Tibial nerve (tissue), 4 donors: Measurements from ENCODE around the gene OSBPL6. TPM values are rescaled to one million over a fixed set of nuclear protein-coding genes. Genes with fewer than 3 reads are reported as not detected.
"Not testable (repeated sequence)": the region's sequence is repeated elsewhere in the genome, so short reads cannot be mapped to it uniquely, and the experiment has no call there.

ENCODE experiments used
- DNase-seq, 2 donors: peaks; one replicate each; pipeline ENCODE4 v3.0.0-alpha.2; 2019; ENCODE audit warnings: low spot score in 2 of 2
- H3K27ac ChIP-seq, 4 donors: fragments of 200-600 bp; sonication (generic) in 3 of 4; one replicate each; pipeline ENCODE4 v1.5.1; 2017 to 2019; ENCODE audit warnings: mild to moderate bottlenecking in 1 of 4
- H3K27me3 ChIP-seq, 2 donors: fragments of 200-600 bp; sonication (generic) in 1 of 2; one replicate each; pipeline versions ENCODE4 v1.5.1 to v1.6.0; 2017 to 2019
- H3K36me3 ChIP-seq, 3 donors: fragments of 200-600 bp; sonication (generic); one replicate each; pipeline ENCODE4 v1.5.1; 2018 to 2019
- H3K4me1 ChIP-seq, 4 donors: fragments of 200-600 bp; sonication (generic) in 3 of 4; one replicate each; pipeline ENCODE4 v1.5.1; 2017 to 2019
- H3K4me3 ChIP-seq, 4 donors: fragments of 200-600 bp; sonication (generic) in 3 of 4; one replicate each; pipeline ENCODE4 v1.5.1; 2017 to 2019; ENCODE audit warnings: mild to moderate bottlenecking in 1 of 4, moderate library complexity in 1 of 4
- H3K9me3 ChIP-seq, 4 donors: fragments of 200-600 bp; sonication (generic) in 3 of 4; one replicate each; pipeline ENCODE4 v1.5.1; 2017 to 2019
- EP300 ChIP-seq, 2 donors: sonication (generic); formaldehyde crosslinking; IDR thresholded peaks; one replicate each; pipeline ENCODE4 v1.6.1; 2017; ENCODE audit warnings: antibody characterized with exemption in 2 of 2, mild to moderate bottlenecking in 1 of 2
- POLR2A ChIP-seq, 2 donors: fragments of 450-650 bp; IDR thresholded peaks; one replicate each; pipeline ENCODE4 v1.6.1; 2017; ENCODE audit warnings: antibody characterized with exemption in 2 of 2, mild to moderate bottlenecking in 2 of 2, moderate library complexity in 2 of 2
- WGBS, 2 donors: methylation state at CpG; one replicate each; pipeline ENCODE4 v1.1.5; 2018; 5-methylcytosine and 5-hydroxymethylcytosine counted together
- total RNA-seq, 4 donors: library from RNA; depleted of rRNA; stranded (reverse); fragments of >200 nt; gene quantifications; one replicate each; pipeline ENCODE4 v1.1.0, GENCODE V29; 2016
- TF ChIP-seq, protein P1 (sequence below), 5 experiments: fragments of 200-600 bp in 3 of 5; fragments of 450-650 bp in 2 of 5; sonication (generic) in 3 of 5; IDR thresholded peaks; one replicate each; pipeline ENCODE4 v1.5.1; 2016 to 2019; ENCODE audit warnings: antibody characterized with exemption in 5 of 5, mild to moderate bottlenecking in 3 of 5, moderate library complexity in 2 of 5

Gene OSBPL6
- total RNA-seq, 4 donors from 2014 or later, result 0.66 to 3.1 (median 1.6) TPM

DNA sequence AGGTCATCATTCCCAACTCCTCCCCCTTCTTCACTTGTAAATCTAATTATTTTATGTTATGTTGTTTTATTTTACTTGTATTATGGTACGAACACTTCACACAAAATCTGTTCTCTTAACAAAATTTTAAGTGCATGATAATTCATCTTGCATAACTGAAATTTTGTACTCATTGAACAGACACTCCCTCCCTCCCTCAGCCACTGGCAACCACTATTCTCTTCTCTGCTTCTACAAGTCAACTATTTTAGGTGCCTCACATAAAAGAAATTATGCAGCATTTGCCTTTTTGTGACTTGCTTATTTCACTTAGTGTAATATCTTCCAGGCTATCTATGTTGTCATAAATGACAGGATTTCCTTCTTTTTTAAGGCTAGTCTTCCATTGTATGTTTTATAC, 30.4 kb upstream of the OSBPL6 start:
- H3K36me3 ChIP-seq, result no peaks in the 10 kb centered on the region
- peaks cover 0 to 7% (median 0%) of the 10 kb centered on the region in 4 donors for H3K4me1 ChIP-seq
- TF ChIP-seq EP300 (IDR thresholded peaks at IDR 0.05) (no peak), POLR2A (IDR thresholded peaks at IDR 0.05) (no peak)
- TF ChIP-seq, protein P1, sequence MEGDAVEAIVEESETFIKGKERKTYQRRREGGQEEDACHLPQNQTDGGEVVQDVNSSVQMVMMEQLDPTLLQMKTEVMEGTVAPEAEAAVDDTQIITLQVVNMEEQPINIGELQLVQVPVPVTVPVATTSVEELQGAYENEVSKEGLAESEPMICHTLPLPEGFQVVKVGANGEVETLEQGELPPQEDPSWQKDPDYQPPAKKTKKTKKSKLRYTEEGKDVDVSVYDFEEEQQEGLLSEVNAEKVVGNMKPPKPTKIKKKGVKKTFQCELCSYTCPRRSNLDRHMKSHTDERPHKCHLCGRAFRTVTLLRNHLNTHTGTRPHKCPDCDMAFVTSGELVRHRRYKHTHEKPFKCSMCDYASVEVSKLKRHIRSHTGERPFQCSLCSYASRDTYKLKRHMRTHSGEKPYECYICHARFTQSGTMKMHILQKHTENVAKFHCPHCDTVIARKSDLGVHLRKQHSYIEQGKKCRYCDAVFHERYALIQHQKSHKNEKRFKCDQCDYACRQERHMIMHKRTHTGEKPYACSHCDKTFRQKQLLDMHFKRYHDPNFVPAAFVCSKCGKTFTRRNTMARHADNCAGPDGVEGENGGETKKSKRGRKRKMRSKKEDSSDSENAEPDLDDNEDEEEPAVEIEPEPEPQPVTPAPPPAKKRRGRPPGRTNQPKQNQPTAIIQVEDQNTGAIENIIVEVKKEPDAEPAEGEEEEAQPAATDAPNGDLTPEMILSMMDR (IDR thresholded peaks at IDR 0.05), result no peak
- 0 to 93% methylated on average over 1 of the region's 1 CpG for WGBS, 2 donors
- no peak overlapping the region for H3K27ac ChIP-seq
- no peaks in the 10 kb centered on the region for H3K9me3 ChIP-seq
- DNase-seq, result no peak
- H3K27me3 ChIP-seq, result no peaks in the 10 kb centered on the region
- H3K4me3 ChIP-seq, result no peak overlapping the region

DNA sequence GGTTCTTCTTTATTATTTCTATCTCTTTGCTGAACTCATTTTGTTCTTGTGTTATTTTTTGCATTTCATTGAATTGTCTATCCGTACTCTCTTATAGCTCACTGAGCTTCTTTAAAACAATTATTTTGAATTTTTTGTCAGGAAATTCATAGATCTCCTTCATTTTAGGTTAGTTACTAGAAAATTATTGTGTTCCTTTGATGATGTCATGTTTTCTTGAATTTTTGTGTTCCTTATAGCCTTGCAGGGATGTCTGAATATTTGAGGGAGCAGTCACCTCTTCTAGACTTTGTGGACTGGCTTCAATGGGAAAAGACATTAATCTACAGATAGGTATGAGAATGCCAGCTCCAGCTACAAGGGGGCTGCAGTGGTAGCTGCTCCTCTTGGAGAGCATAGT, 20.7 kb upstream of the OSBPL6 start:
- H3K27ac ChIP-seq, result no peak overlapping the region
- no peak for TF ChIP-seq POLR2A (IDR thresholded peaks at IDR 0.05)
- TF ChIP-seq EP300 (IDR thresholded peaks at IDR 0.05), result no peak
- TF ChIP-seq, protein P1 (IDR thresholded peaks at IDR 0.05), result no peak
- no peak for DNase-seq
- WGBS, 2 donors, result 96 to 97% methylated on average over 1 of the region's 1 CpG
- H3K9me3 ChIP-seq, result peaks cover 0 to 4% (median 0%) of the 10 kb centered on the region in 4 donors
- no peaks in the 10 kb centered on the region for H3K27me3 ChIP-seq
- H3K4me1 ChIP-seq, result no peaks in the 10 kb centered on the region
- H3K36me3 ChIP-seq, result no peaks in the 10 kb centered on the region
- no peak overlapping the region for H3K4me3 ChIP-seq

DNA sequence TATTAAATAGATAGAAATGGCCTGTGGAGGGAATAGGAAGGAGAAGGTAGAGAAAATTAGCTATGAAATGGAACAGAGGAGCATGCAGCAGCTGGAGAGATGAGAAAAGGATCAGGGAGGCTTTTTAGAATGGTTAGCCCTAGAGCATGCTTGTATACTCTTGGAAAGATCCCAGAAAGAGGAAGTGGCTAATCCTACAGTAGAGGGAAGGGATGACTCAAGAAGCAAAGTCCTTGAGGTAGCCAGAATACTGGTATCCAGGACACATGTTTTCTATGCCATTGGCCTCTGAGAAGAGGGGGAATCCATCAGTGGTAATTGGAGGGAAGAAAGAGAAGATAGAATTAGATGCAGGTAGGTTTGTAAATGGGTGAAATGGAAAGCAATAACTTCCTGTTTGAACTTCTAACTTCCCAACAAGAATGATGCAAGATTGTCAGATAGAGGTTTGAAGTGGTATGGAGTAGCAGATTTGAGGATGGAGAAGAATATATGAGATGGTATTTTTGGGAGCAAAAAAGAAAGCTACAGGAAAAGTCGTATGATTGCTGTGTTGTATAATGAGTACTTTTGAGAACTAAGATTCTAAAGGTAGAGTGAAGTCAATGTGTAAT, 17.1 kb upstream of the OSBPL6 start:
- H3K27ac ChIP-seq, result no peak overlapping the region
- H3K4me1 ChIP-seq, result no peaks in the 10 kb centered on the region
- peaks cover 0 to 4% (median 0%) of the 10 kb centered on the region in 4 donors for H3K9me3 ChIP-seq
- TF ChIP-seq, protein P1 (IDR thresholded peaks at IDR 0.05), result no peak
- TF ChIP-seq EP300 (IDR thresholded peaks at IDR 0.05) (no peak), POLR2A (IDR thresholded peaks at IDR 0.05) (no peak)
- WGBS, 2 donors, result 77 to 78% methylated on average over 1 of the region's 1 CpG
- no peak for DNase-seq
- no peak overlapping the region for H3K4me3 ChIP-seq
- H3K27me3 ChIP-seq, result no peaks in the 10 kb centered on the region
- H3K36me3 ChIP-seq, result no peaks in the 10 kb centered on the region

DNA sequence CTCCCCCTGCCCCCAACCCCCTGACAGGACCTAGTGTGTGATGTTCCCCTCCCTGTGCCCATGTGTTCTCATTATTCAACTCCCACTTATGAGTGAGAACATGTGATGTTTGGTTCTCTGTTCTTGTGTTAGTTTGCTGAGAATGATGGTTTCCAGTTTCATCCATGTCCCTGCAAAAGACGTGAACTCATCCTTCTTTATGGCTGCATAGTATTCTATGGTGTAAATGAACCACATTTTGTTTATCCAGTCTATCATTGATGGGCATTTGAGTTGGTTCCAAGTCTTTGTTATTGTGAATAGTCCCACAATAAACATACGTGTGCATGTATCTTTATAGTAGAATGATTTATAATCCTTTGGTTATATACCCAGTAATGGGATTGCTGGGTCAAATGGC, 13.7 kb upstream of the OSBPL6 start:
- not testable (repeated sequence) for H3K27me3 ChIP-seq, DNase-seq, H3K27ac ChIP-seq, H3K4me3 ChIP-seq, H3K36me3 ChIP-seq, H3K4me1 ChIP-seq, H3K9me3 ChIP-seq
- 92 to 95% methylated on average over 2 of the region's 2 CpGs for WGBS, 2 donors

DNA sequence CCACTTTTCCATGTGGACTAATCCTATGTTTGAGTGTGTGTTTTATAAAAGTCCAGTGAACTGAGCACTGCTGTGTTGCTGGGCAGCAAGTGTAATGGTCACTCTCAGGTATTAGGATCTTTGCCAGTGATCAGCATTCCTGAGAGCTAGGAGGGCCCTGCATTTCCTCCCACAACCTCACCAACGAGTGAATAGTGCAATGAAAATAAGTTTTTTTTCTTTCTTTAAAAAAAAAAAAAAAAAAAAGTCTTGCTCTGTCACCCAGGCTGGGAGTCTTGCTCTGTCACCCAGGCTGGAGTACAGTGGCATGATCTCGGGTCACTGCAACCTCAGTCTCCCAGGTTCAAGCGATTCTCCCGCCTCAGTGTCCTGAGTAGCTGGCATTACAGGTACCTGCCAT, 6.5 kb upstream of the OSBPL6 start:
- DNase-seq, result no peak
- H3K9me3 ChIP-seq, result no peaks in the 10 kb centered on the region
- no peaks in the 10 kb centered on the region for H3K4me1 ChIP-seq
- TF ChIP-seq POLR2A (IDR thresholded peaks at IDR 0.05) (no peak), EP300 (IDR thresholded peaks at IDR 0.05) (no peak)
- TF ChIP-seq, protein P1 (IDR thresholded peaks at IDR 0.05), result no peak
- no peak overlapping the region for H3K27ac ChIP-seq
- no peaks in the 10 kb centered on the region for H3K27me3 ChIP-seq
- H3K36me3 ChIP-seq, result no peaks in the 10 kb centered on the region
- no peak overlapping the region for H3K4me3 ChIP-seq
- 82 to 86% methylated on average over 4 of the region's 4 CpGs for WGBS, 2 donors

DNA sequence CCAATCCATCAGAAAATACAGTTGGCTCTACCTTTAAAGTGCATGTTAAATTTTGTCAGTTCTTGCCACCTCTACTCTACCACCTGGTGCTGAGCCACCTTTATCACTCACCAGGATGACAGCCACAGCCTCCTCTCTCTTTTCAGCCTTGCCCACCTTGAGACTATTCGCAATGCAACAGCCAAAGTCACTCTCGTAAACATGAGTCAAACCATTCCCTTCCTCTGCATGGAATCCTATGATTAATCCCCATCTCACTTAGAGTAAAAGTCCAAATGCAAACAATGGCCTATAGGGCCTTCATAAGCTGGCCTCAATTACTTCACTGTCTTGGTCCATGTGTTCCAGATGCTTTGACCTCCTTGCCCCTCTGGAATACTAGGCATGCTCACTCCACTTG, 5.8 kb upstream of the OSBPL6 start:
- DNase-seq, result no peak
- Histone ChIP-seq H3K27ac (no peak overlapping the region), H3K9me3 (no peaks in the 10 kb centered on the region), H3K27me3 (no peaks in the 10 kb centered on the region), H3K4me3 (no peak overlapping the region), H3K4me1 (peaks cover 0 to 3% (median 0%) of the 10 kb centered on the region in 4 donors), H3K36me3 (no peaks in the 10 kb centered on the region)
- WGBS, 2 donors, result 92 to 93% methylated on average over 2 of the region's 2 CpGs
- TF ChIP-seq POLR2A (IDR thresholded peaks at IDR 0.05), result no peak
- TF ChIP-seq, protein P1 (IDR thresholded peaks at IDR 0.05), result no peak
- TF ChIP-seq EP300 (IDR thresholded peaks at IDR 0.05), result no peak
